ENCODE data around the gene KCNG2. TPM values are rescaled to one million over a fixed set of nuclear protein-coding genes. Genes with fewer than 3 reads are reported as not detected.

KCNG2 gene
- total RNA-seq, 1 donor, result under 0.01 TPM

DNA sequence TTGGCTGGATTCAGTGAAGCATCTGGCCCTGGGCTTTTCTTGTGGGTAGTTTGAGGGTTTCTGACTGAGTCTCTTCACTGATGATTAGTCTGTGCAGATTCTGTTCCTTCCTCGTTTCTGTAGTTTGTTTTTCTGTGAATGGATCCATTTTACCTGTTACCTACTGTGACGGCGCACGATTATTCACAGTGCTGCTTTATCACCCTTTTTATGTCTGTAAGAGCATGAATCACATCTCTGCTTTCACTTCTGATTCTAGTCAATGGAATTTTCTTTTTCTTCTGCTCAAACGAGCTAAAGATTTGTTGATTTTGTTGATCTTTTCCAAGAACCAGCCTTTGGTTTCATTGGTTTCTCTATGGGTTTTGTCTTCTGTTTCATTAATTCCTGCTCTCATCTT lies 92.9 kb downstream of the KCNG2 start:
- DNase-seq (ENCODE audit: low read depth), result no peak
- TF ChIP-seq, protein P1, sequence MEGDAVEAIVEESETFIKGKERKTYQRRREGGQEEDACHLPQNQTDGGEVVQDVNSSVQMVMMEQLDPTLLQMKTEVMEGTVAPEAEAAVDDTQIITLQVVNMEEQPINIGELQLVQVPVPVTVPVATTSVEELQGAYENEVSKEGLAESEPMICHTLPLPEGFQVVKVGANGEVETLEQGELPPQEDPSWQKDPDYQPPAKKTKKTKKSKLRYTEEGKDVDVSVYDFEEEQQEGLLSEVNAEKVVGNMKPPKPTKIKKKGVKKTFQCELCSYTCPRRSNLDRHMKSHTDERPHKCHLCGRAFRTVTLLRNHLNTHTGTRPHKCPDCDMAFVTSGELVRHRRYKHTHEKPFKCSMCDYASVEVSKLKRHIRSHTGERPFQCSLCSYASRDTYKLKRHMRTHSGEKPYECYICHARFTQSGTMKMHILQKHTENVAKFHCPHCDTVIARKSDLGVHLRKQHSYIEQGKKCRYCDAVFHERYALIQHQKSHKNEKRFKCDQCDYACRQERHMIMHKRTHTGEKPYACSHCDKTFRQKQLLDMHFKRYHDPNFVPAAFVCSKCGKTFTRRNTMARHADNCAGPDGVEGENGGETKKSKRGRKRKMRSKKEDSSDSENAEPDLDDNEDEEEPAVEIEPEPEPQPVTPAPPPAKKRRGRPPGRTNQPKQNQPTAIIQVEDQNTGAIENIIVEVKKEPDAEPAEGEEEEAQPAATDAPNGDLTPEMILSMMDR (IDR thresholded peaks at IDR 0.05; ENCODE audit: insufficient read depth, low read depth, low read length), result no peak
- no peak overlapping the region for H3K4me3 ChIP-seq (ENCODE audit: low read depth, low read length)

GRCh38 chr18:79896738-79897137 lies 99.0 kb downstream of the KCNG2 start:
- TF ChIP-seq, protein P1 (IDR thresholded peaks at IDR 0.05; ENCODE audit: insufficient read depth, low read depth, low read length), result no peak
- no peak for DNase-seq (ENCODE audit: low read depth)
- no peak overlapping the region for H3K4me3 ChIP-seq (ENCODE audit: low read depth, low read length)

- DNase-seq (ENCODE audit: low read depth), result no peak
- H3K4me3 ChIP-seq (ENCODE audit: low read depth, low read length), result no peak overlapping the region
- TF ChIP-seq, protein P1 (IDR thresholded peaks at IDR 0.05; ENCODE audit: insufficient read depth, low read depth, low read length), result no peak
These were observed 100.3 kb downstream of the KCNG2 start for GRCh38 chr18:79897940-79898625.

DNA sequence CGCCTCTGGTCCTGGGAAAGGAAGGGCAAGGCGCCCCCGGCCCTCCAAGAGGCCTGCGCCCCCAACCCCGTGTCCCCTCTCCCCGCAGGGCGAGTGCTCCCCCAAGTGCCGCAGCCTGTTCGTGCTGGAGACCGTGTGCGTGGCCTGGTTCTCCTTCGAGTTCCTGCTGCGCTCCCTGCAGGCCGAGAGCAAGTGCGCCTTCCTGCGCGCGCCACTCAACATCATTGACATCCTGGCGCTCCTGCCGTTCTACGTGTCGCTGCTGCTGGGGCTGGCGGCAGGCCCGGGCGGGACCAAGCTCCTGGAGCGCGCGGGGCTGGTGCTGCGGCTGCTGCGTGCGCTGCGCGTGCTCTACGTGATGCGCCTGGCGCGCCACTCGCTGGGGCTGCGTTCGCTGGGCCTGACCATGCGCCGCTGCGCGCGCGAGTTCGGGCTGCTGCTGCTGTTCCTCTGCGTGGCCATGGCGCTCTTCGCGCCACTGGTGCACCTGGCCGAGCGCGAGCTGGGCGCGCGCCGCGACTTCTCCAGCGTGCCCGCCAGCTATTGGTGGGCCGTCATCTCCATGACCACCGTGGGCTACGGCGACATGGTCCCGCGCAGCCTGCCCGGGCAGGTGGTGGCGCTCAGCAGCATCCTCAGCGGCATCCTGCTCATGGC lies 101.3 kb downstream of the KCNG2 start:
- no peak overlapping the region for H3K4me3 ChIP-seq (ENCODE audit: low read depth, low read length)
- DNase-seq (ENCODE audit: low read depth), result no peak
- TF ChIP-seq, protein P1 (IDR thresholded peaks at IDR 0.05; ENCODE audit: insufficient read depth, low read depth, low read length), result no peak

GRCh38 chr18:79899609-79900445 lies 102.1 kb downstream of the KCNG2 start:
- no peak for DNase-seq (ENCODE audit: low read depth)
- TF ChIP-seq, protein P1 (IDR thresholded peaks at IDR 0.05; ENCODE audit: insufficient read depth, low read depth, low read length), result no peak
- no peak overlapping the region for H3K4me3 ChIP-seq (ENCODE audit: low read depth, low read length)

GRCh38 chr18:79900610-79901570 lies 103.2 kb downstream of the KCNG2 start:
- TF ChIP-seq, protein P1 (IDR thresholded peaks at IDR 0.05; ENCODE audit: insufficient read depth, low read depth, low read length), result no peak
- H3K4me3 ChIP-seq (ENCODE audit: low read depth, low read length), result no peak overlapping the region
- no peak for DNase-seq (ENCODE audit: low read depth)

Data from fibroblast of villous mesenchyme (primary cell).